H1 (cell line): ENCODE results near the gene PCDHB6. TPM values are rescaled to one million over a fixed set of nuclear protein-coding genes. Genes with fewer than 3 reads are reported as not detected.

ENCODE experiments used
- polyA plus RNA-seq, 7 experiments: library from polyadenylated mRNA; depleted of rRNA in 3 of 7; stranded (reverse) in 5 of 7; unstranded in 2 of 7; fragments of >200 nt in 5 of 7; fragments of 200-250 nt in 2 of 7; gene quantifications; 1 replicate in 5 of 7; 2 replicates in 1 of 7; 4 replicates in 1 of 7; pipeline versions ENCODE4 v1.2.1 to v1.2.3, GENCODE V29; 2011 to 2013; ENCODE audit warnings: missing spikeins in 2 of 7, mixed read lengths in 2 of 7
- total RNA-seq: library from RNA; stranded (reverse); fragmentation: NEBNext Ultra II Directional; extraction: Animal tissue kit (Norgen Biotek cat#: 25700); gene quantifications from 2 replicates; pipeline ENCODE4 v1.2.1, GENCODE V29; 2021

The PCDHB6 gene
- total and polyA plus RNA-seq, 2 of the 8 experiments (the other 6 are each of a cell fraction or from before 2014, with no cell fraction given) = 0.28 to 0.29 TPM

Other genes with a start within 250 kb of the PCDHB6 start
Only the 30 nearest of the 32 such genes appear.
- 4.5 and 5.0 TPM in 2 replicates for gene PCDHAC1, start 223.8 kb upstream of the PCDHB6 start, total RNA-seq
- 2.2 and 2.4 TPM in 2 replicates for gene PCDHAC1, start 223.8 kb upstream of the PCDHB6 start, polyA plus RNA-seq (2011; rRNA removed)
- gene PCDHAC2, start 183.6 kb upstream of the PCDHB6 start, total RNA-seq = 3.7 and 4.9 TPM in 2 replicates
- 4.6 and 5.0 TPM in 2 replicates for gene PCDHAC2, start 183.6 kb upstream of the PCDHB6 start, polyA plus RNA-seq (2011; rRNA removed)
- gene PCDHB1, start 98.7 kb upstream of the PCDHB6 start, total RNA-seq = 0.04 and 0.08 TPM in 2 replicates
- gene PCDHB1, start 98.7 kb upstream of the PCDHB6 start, polyA plus RNA-seq (2011; rRNA removed) = 0.03 and 0.05 TPM in 2 replicates
- 25.6 and 28.8 TPM in 2 replicates for gene PCDHB2, start 55.4 kb upstream of the PCDHB6 start, total RNA-seq
- gene PCDHB2, start 55.4 kb upstream of the PCDHB6 start, polyA plus RNA-seq (2011; rRNA removed) = 29.2 and 38.0 TPM in 2 replicates
- 3.4 and 4.0 TPM in 2 replicates for gene PCDHB3, start 49.6 kb upstream of the PCDHB6 start, total RNA-seq
- gene PCDHB3, start 49.6 kb upstream of the PCDHB6 start, polyA plus RNA-seq (2011; rRNA removed) = 1.6 and 1.8 TPM in 2 replicates
- 1.4 and 1.5 TPM in 2 replicates for gene PCDHB4, start 28.2 kb upstream of the PCDHB6 start, total RNA-seq
- 1.3 and 2.0 TPM in 2 replicates for gene PCDHB4, start 28.2 kb upstream of the PCDHB6 start, polyA plus RNA-seq (2011; rRNA removed)
- 2.4 and 2.8 TPM in 2 replicates for gene PCDHB5, start 14.9 kb upstream of the PCDHB6 start, total RNA-seq
- gene PCDHB5, start 14.9 kb upstream of the PCDHB6 start, polyA plus RNA-seq (2011; rRNA removed) = 8.2 and 12.5 TPM in 2 replicates
- 0.19 and 0.25 TPM in 2 replicates for gene PCDHB7, start 22.6 kb downstream of the PCDHB6 start, total RNA-seq
- 0.17 and 0.24 TPM in 2 replicates for gene PCDHB7, start 22.6 kb downstream of the PCDHB6 start, polyA plus RNA-seq (2011; rRNA removed)
- gene PCDHB8, start 27.7 kb downstream of the PCDHB6 start, total RNA-seq = 0.92 and 1.1 TPM in 2 replicates
- gene PCDHB8, start 27.7 kb downstream of the PCDHB6 start, polyA plus RNA-seq (2011; rRNA removed) = 0.24 and 0.30 TPM in 2 replicates
- gene PCDHB16, start 32.3 kb downstream of the PCDHB6 start, total RNA-seq = 5.2 and 5.9 TPM in 2 replicates
- gene PCDHB16, start 32.3 kb downstream of the PCDHB6 start, polyA plus RNA-seq (2011; rRNA removed) = 1.7 and 2.2 TPM in 2 replicates
- gene PCDHB9, start 37.1 kb downstream of the PCDHB6 start, total RNA-seq = 1.6 and 3.8 TPM in 2 replicates
- 0.68 and 0.88 TPM in 2 replicates for gene PCDHB9, start 37.1 kb downstream of the PCDHB6 start, polyA plus RNA-seq (2011; rRNA removed)
- gene PCDHB10, start 42.3 kb downstream of the PCDHB6 start, total RNA-seq = 1.8 and 1.9 TPM in 2 replicates
- gene PCDHB10, start 42.3 kb downstream of the PCDHB6 start, polyA plus RNA-seq (2011; rRNA removed) = 1.3 and 1.5 TPM in 2 replicates
- gene PCDHB11, start 49.6 kb downstream of the PCDHB6 start, total RNA-seq = 0.86 and 1.4 TPM in 2 replicates
- gene PCDHB11, start 49.6 kb downstream of the PCDHB6 start, polyA plus RNA-seq (2011; rRNA removed) = 0.50 and 0.63 TPM in 2 replicates
- gene PCDHB12, start 58.7 kb downstream of the PCDHB6 start, total RNA-seq = 2.0 and 3.0 TPM in 2 replicates
- 1.1 and 1.9 TPM in 2 replicates for gene PCDHB12, start 58.7 kb downstream of the PCDHB6 start, polyA plus RNA-seq (2011; rRNA removed)
- 1.1 and 1.4 TPM in 2 replicates for gene PCDHB13, start 63.9 kb downstream of the PCDHB6 start, total RNA-seq
- 1.1 and 1.5 TPM in 2 replicates for gene PCDHB13, start 63.9 kb downstream of the PCDHB6 start, polyA plus RNA-seq (2011; rRNA removed)
- 2.7 and 2.9 TPM in 2 replicates for gene PCDHB14, start 73.3 kb downstream of the PCDHB6 start, total RNA-seq
- gene PCDHB14, start 73.3 kb downstream of the PCDHB6 start, polyA plus RNA-seq (2011; rRNA removed) = 2.5 and 2.7 TPM in 2 replicates
- 3.9 and 4.0 TPM in 2 replicates for gene PCDHB15, start 95.3 kb downstream of the PCDHB6 start, total RNA-seq
- 2.8 and 4.9 TPM in 2 replicates for gene PCDHB15, start 95.3 kb downstream of the PCDHB6 start, polyA plus RNA-seq (2011; rRNA removed)
- not detected in 2 replicates for gene SLC25A2, start 154.0 kb downstream of the PCDHB6 start, total RNA-seq
- 0.05 TPM in 1 of 2 replicates, not detected in the other for gene SLC25A2, start 154.0 kb downstream of the PCDHB6 start, polyA plus RNA-seq (2011; rRNA removed)
- 99.4 and 101 TPM in 2 replicates for gene TAF7, start 170.7 kb downstream of the PCDHB6 start, total RNA-seq
- 23.6 and 29.8 TPM in 2 replicates for gene TAF7, start 170.7 kb downstream of the PCDHB6 start, polyA plus RNA-seq (2011; rRNA removed)
- 0.84 and 0.89 TPM in 2 replicates for gene PCDHGA1, start 180.5 kb downstream of the PCDHB6 start, total RNA-seq
- gene PCDHGA1, start 180.5 kb downstream of the PCDHB6 start, polyA plus RNA-seq (2011; rRNA removed) = 0.57 and 1.1 TPM in 2 replicates
- 0.31 and 0.32 TPM in 2 replicates for gene PCDHGA2, start 188.7 kb downstream of the PCDHB6 start, total RNA-seq
- 0.39 and 0.61 TPM in 2 replicates for gene PCDHGA2, start 188.7 kb downstream of the PCDHB6 start, polyA plus RNA-seq (2011; rRNA removed)
- 0.25 and 0.39 TPM in 2 replicates for gene PCDHGA3, start 193.8 kb downstream of the PCDHB6 start, total RNA-seq
- 0.15 and 0.30 TPM in 2 replicates for gene PCDHGA3, start 193.8 kb downstream of the PCDHB6 start, polyA plus RNA-seq (2011; rRNA removed)
- gene PCDHGB1, start 200.0 kb downstream of the PCDHB6 start, total RNA-seq = 2.8 and 3.9 TPM in 2 replicates
- gene PCDHGB1, start 200.0 kb downstream of the PCDHB6 start, polyA plus RNA-seq (2011; rRNA removed) = 1.3 and 2.0 TPM in 2 replicates
- 1.9 and 2.5 TPM in 2 replicates for gene PCDHGA4, start 205.0 kb downstream of the PCDHB6 start, total RNA-seq
- gene PCDHGA4, start 205.0 kb downstream of the PCDHB6 start, polyA plus RNA-seq (2011; rRNA removed) = 1.4 and 1.7 TPM in 2 replicates
- gene PCDHGB2, start 209.9 kb downstream of the PCDHB6 start, total RNA-seq = 2.8 and 2.9 TPM in 2 replicates
- gene PCDHGB2, start 209.9 kb downstream of the PCDHB6 start, polyA plus RNA-seq (2011; rRNA removed) = 1.9 TPM in 2 replicates
- 1.0 and 1.3 TPM in 2 replicates for gene PCDHGA5, start 214.1 kb downstream of the PCDHB6 start, total RNA-seq
- 1.1 TPM in 2 replicates for gene PCDHGA5, start 214.1 kb downstream of the PCDHB6 start, polyA plus RNA-seq (2011; rRNA removed)
- 1.3 and 1.6 TPM in 2 replicates for gene PCDHGB3, start 220.2 kb downstream of the PCDHB6 start, total RNA-seq
- 1.9 and 2.0 TPM in 2 replicates for gene PCDHGB3, start 220.2 kb downstream of the PCDHB6 start, polyA plus RNA-seq (2011; rRNA removed)
- gene PCDHGA6, start 223.8 kb downstream of the PCDHB6 start, total RNA-seq = 1.3 and 1.4 TPM in 2 replicates
- gene PCDHGA6, start 223.8 kb downstream of the PCDHB6 start, polyA plus RNA-seq (2011; rRNA removed) = 2.0 TPM in 2 replicates
- 0.73 and 1.1 TPM in 2 replicates for gene PCDHGA7, start 232.7 kb downstream of the PCDHB6 start, total RNA-seq
- 0.39 and 0.55 TPM in 2 replicates for gene PCDHGA7, start 232.7 kb downstream of the PCDHB6 start, polyA plus RNA-seq (2011; rRNA removed)
- gene PCDHGB4, start 237.6 kb downstream of the PCDHB6 start, total RNA-seq = 7.8 and 9.1 TPM in 2 replicates
- gene PCDHGB4, start 237.6 kb downstream of the PCDHB6 start, polyA plus RNA-seq (2011; rRNA removed) = 8.0 and 9.7 TPM in 2 replicates